LNCaP clone FGC (cell line): ENCODE data around the gene SNPH.

Source experiments
- DNase-seq: peaks from one replicate; pipeline ENCODE4 v3.0.0-alpha.2; 2011; ENCODE audit warnings: low read depth
- H3K4me3 ChIP-seq: 2 replicates; pipeline ENCODE4 v1.5.1; 2011; ENCODE audit warnings: mild to moderate bottlenecking, low read depth, low read length, control low read depth
- TF ChIP-seq, protein P1 (sequence below): IDR thresholded peaks from 2 replicates; pipeline ENCODE4 v1.5.1; 2012; ENCODE audit warnings: mild to moderate bottlenecking; ENCODE audit not compliant: control insufficient read depth, insufficient read depth; ENCODE audit errors: extremely low read depth

Gene SNPH

DNA sequence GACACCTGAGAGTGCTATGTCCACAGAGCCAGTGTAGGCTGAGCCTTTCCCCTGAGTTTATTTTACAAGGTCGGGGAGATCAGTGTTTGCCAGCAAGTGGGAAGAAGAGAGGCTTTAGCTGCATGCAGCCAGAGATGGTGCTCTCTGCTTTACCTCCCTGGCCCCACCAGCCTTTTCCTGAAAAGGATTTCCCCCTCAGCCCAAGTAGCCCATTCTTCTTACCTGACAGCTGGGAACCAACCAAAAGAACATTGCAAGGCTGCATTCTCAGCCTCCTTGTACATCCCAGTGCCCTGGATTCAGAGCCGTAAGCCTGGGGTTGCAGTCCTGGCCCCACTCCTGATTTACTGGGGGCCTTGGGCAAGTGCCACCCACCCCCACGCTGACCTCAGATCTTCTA is 16.9 kb downstream of the SNPH start:
- H3K4me3 ChIP-seq = no peak overlapping the region
- no peak for DNase-seq
- TF ChIP-seq, protein P1, sequence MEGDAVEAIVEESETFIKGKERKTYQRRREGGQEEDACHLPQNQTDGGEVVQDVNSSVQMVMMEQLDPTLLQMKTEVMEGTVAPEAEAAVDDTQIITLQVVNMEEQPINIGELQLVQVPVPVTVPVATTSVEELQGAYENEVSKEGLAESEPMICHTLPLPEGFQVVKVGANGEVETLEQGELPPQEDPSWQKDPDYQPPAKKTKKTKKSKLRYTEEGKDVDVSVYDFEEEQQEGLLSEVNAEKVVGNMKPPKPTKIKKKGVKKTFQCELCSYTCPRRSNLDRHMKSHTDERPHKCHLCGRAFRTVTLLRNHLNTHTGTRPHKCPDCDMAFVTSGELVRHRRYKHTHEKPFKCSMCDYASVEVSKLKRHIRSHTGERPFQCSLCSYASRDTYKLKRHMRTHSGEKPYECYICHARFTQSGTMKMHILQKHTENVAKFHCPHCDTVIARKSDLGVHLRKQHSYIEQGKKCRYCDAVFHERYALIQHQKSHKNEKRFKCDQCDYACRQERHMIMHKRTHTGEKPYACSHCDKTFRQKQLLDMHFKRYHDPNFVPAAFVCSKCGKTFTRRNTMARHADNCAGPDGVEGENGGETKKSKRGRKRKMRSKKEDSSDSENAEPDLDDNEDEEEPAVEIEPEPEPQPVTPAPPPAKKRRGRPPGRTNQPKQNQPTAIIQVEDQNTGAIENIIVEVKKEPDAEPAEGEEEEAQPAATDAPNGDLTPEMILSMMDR = no peak

DNA sequence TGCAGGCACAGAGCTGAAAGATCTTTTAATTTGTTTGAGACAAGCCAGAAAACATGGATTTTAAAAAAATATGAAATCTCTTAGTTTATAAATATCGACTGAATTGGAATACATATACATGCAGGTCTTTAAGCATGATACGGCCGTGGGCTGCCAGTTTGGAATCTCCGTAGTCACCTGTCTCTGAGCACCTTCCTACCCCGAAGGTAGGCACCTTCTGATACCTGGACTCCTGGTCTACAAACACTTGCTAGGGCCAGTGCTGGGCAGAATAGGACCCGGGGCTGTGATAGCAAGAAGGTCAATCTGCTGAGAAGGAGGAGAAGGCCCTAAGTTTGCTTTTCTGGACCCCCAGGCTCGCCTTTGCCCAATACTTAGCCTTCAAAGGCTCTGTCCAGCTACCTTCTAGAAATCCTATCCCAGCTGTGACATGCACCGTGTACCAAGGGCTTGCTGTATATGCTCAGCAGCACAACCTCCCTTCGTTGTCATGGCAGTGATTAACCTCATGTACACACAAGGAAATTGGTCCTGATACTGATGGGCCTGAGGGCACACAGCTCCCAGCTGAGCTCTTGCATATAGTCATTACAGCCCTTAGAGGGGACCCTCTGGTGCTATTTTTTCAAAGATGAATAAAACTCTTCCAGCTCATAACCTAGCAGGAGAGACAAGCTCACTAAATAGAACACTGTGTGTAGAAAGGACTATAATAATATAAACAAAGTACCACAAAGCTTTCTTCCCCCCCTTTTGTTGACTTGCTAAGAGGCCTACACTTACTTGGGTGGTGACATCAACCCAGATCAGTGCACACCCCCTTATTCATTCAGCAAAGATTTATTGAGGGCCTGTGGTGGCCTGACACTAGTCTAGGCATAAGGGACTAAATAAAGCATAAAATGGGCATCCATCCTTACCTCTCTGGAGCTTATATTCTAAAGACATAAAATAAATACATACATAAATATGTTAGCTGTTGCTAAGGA is 17.7 kb downstream of the SNPH start:
- H3K4me3 ChIP-seq = no peak overlapping the region
- TF ChIP-seq, protein P1 = no peak
- DNase-seq = no peak

DNA sequence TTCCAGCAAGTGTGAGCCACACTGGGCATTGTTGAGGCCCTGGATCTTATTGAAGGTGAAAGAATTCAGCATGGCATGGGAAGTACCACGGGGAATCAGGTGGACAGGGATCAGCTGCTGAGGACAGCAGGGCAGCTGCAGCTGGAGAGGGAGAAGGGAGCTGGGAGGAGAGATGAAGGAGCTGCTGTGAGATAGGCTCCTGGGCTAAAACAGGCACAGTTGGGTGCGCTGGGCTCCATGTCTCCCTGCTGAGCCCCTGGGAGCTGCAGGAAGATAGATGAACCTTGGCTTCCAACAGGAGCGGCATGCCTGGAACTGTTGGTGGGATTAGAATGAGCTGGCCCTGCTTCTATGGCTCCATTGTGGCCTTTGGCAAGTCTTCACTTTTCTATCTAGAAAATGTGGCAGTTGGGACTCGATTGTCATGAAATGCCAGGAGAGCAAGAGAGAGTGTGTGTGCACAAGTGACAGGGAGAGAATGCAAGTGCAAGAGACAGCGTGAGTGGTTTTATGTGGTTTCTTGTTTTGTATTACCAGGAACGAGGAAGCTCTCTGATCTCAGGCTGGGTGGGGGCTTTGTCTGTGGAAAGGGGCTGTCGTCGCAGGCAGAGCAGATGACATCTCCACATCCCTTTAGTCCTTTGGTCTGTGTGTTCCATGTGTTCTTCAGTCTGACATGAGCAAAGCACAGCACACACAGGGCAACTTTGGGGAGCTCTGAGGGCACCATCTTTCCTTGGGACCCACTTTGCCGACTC is 20.4 kb downstream of the SNPH start:
- DNase-seq = no peak
- TF ChIP-seq, protein P1 = no peak
- no peak overlapping the region for H3K4me3 ChIP-seq

DNA sequence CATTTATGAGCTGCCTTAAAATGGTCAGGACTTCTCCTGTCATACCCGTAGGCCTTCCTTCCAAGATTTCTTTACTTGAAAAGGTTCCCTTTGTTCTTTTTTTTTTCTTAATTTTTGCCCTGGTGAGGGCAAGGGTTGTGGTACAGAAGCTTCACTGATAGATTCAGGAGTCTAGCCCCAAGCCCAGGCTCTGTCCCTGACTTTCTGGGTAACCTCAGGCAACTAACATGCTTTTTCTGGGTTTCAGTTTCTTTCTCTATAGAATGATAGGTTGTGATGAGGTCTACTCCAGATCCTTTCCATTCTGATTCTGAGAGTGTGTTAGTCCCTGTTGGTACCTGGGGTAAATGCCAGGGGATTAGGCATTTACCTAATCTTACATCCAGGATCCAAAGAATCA is 21.2 kb downstream of the SNPH start:
- TF ChIP-seq, protein P1 = no peak
- H3K4me3 ChIP-seq = no peak overlapping the region
- DNase-seq = no peak

DNA sequence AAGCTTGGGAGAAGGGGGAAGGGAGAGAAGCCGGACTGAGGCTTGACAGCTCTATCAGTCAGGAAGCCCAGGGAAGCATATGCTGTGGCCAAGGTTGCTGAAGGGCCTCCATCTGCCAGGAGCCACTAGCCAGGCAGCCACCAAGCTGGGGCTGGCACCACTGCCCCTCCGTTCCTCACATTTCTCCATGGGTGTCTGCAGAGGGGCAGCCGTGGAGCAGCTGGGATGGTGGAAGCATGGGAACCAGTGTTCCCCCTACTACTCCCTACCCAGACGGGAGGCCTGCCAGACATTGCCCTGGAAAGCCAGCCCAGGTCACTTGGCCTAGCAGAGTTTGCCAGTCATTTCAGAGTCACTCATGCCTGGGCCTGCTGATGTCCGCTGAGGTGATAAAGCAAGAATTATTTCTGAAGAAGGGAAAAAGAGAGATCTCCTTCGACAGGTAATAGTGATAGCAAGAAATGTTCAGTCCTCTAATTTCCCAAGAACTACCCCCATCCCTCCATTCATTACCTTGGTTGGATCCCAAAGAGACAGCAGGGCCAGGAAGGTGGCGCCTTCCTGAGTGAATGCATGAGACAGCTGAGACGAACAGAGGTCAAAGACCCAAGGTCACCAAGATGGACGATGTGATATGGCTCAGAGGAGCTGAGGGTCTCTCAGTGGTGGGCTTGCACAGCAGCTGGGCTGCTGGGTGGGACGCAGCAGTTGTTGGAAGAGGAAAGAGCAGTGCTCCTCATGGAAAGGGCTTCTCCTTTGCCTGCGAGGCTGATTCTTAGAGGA is 21.9 kb downstream of the SNPH start:
- DNase-seq = no peak
- no peak overlapping the region for H3K4me3 ChIP-seq
- TF ChIP-seq, protein P1 = no peak

DNA sequence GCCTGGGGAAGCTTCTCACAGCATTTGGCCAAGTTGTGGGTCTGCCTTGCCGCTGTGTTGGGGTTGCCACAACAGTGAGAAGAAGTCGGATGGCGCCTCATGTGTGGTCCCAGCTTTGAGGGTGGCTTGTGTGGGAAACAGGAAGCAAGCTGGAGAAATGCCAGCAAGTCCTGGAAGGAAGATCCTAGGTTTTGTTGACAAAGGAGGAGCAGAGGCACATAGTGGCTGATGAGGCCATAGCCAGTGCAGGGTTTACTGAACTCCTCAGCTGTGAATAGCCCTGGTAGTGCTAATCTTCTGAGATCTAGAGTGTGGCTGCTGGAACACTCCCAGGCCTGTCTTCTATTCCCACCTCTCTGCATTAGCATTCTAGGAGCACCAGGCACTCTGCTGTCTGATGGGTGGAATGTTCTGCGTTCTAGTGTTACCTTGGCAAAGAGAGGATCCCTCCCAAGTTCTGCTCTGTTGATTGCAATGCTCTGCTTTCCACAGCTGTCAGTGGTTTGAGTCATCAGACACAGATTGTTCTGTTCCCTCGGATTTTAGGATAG is 25.2 kb downstream of the SNPH start:
- no peak for DNase-seq
- H3K4me3 ChIP-seq = no peak overlapping the region
- TF ChIP-seq, protein P1 = no peak
